ENCODE data around the gene CPNE5. TPM values are rescaled to one million over a fixed set of nuclear protein-coding genes. Genes with fewer than 3 reads are reported as not detected.

Gene CPNE5
- total and polyA plus RNA-seq, 12 donors: 0.26 to 3.5 (median 1.1) TPM; not detected in 1

DNA sequence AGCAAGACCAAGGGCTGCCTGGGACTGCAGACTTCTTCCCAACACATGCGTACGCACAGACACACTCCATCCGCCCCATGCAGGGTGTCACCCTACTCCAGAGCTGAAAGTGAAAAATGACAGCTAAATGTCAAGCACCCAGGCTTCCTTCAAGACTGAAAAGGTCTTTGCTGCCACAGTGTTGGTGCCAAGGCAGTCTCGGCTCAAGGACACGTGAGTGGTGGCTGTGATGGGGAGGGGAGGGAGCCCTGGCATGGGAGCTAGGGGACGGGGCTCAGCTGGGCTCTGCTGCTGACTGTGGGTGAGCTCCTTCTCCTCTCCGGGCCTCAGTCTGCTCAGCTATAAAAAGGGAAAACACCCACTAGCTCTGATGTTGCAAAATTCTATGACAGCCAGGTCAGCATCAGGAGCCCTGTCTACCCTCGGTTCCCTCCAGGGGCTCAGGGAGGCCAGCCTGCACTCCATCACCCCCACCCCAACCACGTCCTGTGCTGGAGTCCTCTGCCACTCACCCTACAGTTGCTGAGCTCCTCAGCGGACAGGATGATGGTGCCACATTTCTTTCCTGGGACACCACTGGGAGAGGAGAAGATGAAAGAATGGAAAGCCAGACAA, 47.6 kb downstream of the CPNE5 start:
- 49 to 59% (median 55%) methylated on average over 7 to 10 of the region's 10 CpGs for WGBS, 4 donors
- Histone ChIP-seq H3K9me3 (replicated peaks in 1 of 3) (no peaks in the 10 kb centered on the region), H3K36me3 (replicated peaks in 1 of 2) (no peaks in the 10 kb centered on the region), H3K27me3 (no peaks in the 10 kb centered on the region), H3K4me1 (replicated peaks in 1 of 2) (no peaks in the 10 kb centered on the region), H3K27ac (no peak overlapping the region), H3K4me3 (no peak overlapping the region)
- no peak for DNase-seq
- intact Hi-C loops (cut with DNase I): no loop called here
- no peak for TF ChIP-seq CTCF (IDR thresholded peaks at IDR 0.05)
- TF ChIP-seq POLR2A (IDR thresholded peaks at IDR 0.05): no peak

GRCh38 chr6:36791085-36791484, 48.2 kb downstream of the CPNE5 start:
- intact Hi-C loops (cut with DNase I): no loop called here
- WGBS, 4 donors: 80 to 91% (median 86%) methylated on average over 2 of the region's 2 CpGs
- TF ChIP-seq POLR2A (IDR thresholded peaks at IDR 0.05) (no peak), CTCF (IDR thresholded peaks at IDR 0.05) (no peak)
- no peaks in the 10 kb centered on the region for H3K36me3 ChIP-seq (replicated peaks in 1 of 2)
- H3K4me1 ChIP-seq (replicated peaks in 1 of 2): no peaks in the 10 kb centered on the region
- DNase-seq: no peak
- no peaks in the 10 kb centered on the region for H3K27me3 ChIP-seq
- no peak overlapping the region for H3K4me3 ChIP-seq
- no peak overlapping the region for H3K27ac ChIP-seq
- no peaks in the 10 kb centered on the region for H3K9me3 ChIP-seq (replicated peaks in 1 of 3)

DNA sequence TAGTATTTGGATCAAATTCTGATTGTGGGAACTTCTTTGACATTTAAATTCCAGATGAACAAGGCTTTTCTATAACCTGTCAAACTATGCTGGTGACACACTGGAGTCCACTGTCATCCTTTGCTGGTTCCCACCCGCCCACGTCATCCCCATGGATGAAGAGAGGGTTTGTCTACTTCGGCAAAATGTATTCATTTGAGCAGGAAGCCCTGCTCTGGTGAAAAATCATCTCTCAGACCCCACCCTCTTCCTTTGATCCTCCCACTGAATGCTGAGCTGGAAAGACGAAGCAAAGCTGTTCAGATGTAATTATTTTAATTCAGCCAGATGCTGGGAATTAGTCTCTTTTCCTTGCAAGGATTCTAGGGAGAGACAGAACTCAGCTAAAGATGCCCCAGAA, 50.5 kb downstream of the CPNE5 start:
- Histone ChIP-seq H3K27me3 (no peaks in the 10 kb centered on the region), H3K4me1 (replicated peaks in 1 of 2) (no peaks in the 10 kb centered on the region), H3K4me3 (no peak overlapping the region), H3K27ac (no peak overlapping the region), H3K36me3 (replicated peaks in 1 of 2) (no peaks in the 10 kb centered on the region), H3K9me3 (replicated peaks in 1 of 3) (no peaks in the 10 kb centered on the region)
- TF ChIP-seq CTCF (IDR thresholded peaks at IDR 0.05) (no peak), POLR2A (IDR thresholded peaks at IDR 0.05) (no peak)
- intact Hi-C loops (cut with DNase I): no loop called here
- DNase-seq: no peak
- WGBS, 4 donors: 37 to 59% (median 46%) methylated on average over 4 of the region's 4 CpGs

DNA sequence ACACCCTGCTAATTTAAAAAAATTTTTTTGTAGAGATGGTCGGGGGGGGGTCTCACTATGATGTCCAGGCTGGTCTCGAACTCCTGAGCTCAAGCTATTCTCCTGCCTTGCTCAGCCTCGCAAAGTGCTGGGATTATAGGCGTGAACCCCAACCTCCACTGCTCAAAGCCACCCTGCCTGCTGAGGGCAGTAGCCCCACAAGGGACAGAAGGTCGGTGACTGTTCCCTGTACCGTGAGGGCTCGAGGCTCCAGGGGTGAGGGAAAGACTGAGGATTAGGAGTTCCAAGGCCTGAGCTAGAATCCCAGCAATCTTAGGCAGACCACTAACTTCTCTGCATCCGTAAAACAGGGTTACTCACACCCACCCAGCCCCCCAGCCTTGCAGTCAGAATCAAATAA, 51.1 kb downstream of the CPNE5 start:
- no peak overlapping the region for H3K4me3 ChIP-seq
- no peaks in the 10 kb centered on the region for H3K9me3 ChIP-seq (replicated peaks in 1 of 3)
- no peak for TF ChIP-seq CTCF (IDR thresholded peaks at IDR 0.05)
- no peak for TF ChIP-seq POLR2A (IDR thresholded peaks at IDR 0.05)
- H3K27ac ChIP-seq: no peak overlapping the region
- DNase-seq: no peak
- H3K4me1 ChIP-seq (replicated peaks in 1 of 2): no peaks in the 10 kb centered on the region
- 88 to 95% (median 92%) methylated on average over 4 to 8 of the region's 8 CpGs for WGBS, 4 donors
- intact Hi-C loops (cut with DNase I): no loop called here
- H3K36me3 ChIP-seq (replicated peaks in 1 of 2): no peaks in the 10 kb centered on the region
- no peaks in the 10 kb centered on the region for H3K27me3 ChIP-seq

Data from adrenal gland (tissue), 12 donors.